Fibroblast of lung (primary cell): ENCODE results near the gene MTFP1. TPM values are rescaled to one million over a fixed set of nuclear protein-coding genes. Genes with fewer than 3 reads are reported as not detected.

Source experiments
- DNase-seq, 2 donors: peaks; one replicate each; pipeline versions ENCODE4 v3.0.0 to v3.0.0-alpha.2; 2010; ENCODE audit warnings: low read depth in 2 of 2
- H2AFZ ChIP-seq: 2 replicates; pipeline ENCODE4 v1.5.1; 2012; ENCODE audit warnings: low read length, control low read depth, inconsistent platforms
- H3K27ac ChIP-seq: 2 replicates; pipeline ENCODE4 v1.5.1; 2011; ENCODE audit warnings: low read length, control low read depth; ENCODE audit not compliant: insufficient read depth
- H3K27me3 ChIP-seq: 2 replicates; pipeline ENCODE4 v1.5.1; 2011; ENCODE audit warnings: mild to moderate bottlenecking, low read length; ENCODE audit not compliant: control insufficient read depth, insufficient read depth
- H3K36me3 ChIP-seq: 2 replicates; pipeline ENCODE4 v1.5.1; 2011; ENCODE audit warnings: low read length; ENCODE audit not compliant: control insufficient read depth, insufficient read depth
- H3K4me1 ChIP-seq: 2 replicates; pipeline ENCODE4 v1.5.1; 2011; ENCODE audit warnings: low read length; ENCODE audit not compliant: control insufficient read depth, insufficient read depth; ENCODE audit errors: extremely low read depth
- H3K4me2 ChIP-seq: 2 replicates; pipeline ENCODE4 v1.5.1; 2011; ENCODE audit warnings: low read length, control low read depth; ENCODE audit not compliant: insufficient read depth; ENCODE audit errors: extremely low read depth
- H3K4me3 ChIP-seq, 4 experiments: fragments of 200-600 bp in 1 of 4; sonication (generic) in 1 of 4; replicated peaks in 1 of 4; 2 replicates each; pipeline ENCODE4 v1.5.1; 2011 to 2016; ENCODE audit warnings: low read length in 4 of 4, low read depth in 3 of 4, mild to moderate bottlenecking in 3 of 4, control low read depth in 2 of 4, inconsistent platforms in 1 of 4, mixed read lengths in 1 of 4; ENCODE audit not compliant: insufficient read depth in 1 of 4; ENCODE audit errors: control extremely low read depth in 1 of 4
- H3K79me2 ChIP-seq: 2 replicates; pipeline ENCODE4 v1.5.1; 2012; ENCODE audit warnings: mild to moderate bottlenecking, low read length, inconsistent platforms; ENCODE audit not compliant: control insufficient read depth, insufficient read depth
- H3K9ac ChIP-seq: 2 replicates; pipeline ENCODE4 v1.5.1; 2011; ENCODE audit warnings: mild to moderate bottlenecking, low read length, control low read depth; ENCODE audit not compliant: insufficient read depth
- H3K9me3 ChIP-seq: 2 replicates; pipeline ENCODE4 v1.5.1; 2012; ENCODE audit warnings: low read depth, low read length; ENCODE audit not compliant: control insufficient read depth, insufficient read depth
- H4K20me1 ChIP-seq: 2 replicates; pipeline ENCODE4 v1.5.1; 2011; ENCODE audit warnings: low read length; ENCODE audit not compliant: control insufficient read depth, insufficient read depth; ENCODE audit errors: extremely low read depth
- CTCF ChIP-seq, 2 donors: IDR thresholded peaks in 1 of 2; conservative IDR thresholded peaks in 1 of 2; 1 replicate in 1 of 2; 2 replicates in 1 of 2; pipeline ENCODE4 v1.5.1; 2011 to 2012; ENCODE audit warnings: low read length in 2 of 2, control low read depth in 1 of 2, inconsistent platforms in 1 of 2, low read depth in 1 of 2, mild to moderate bottlenecking in 1 of 2
- EZH2 ChIP-seq: IDR thresholded peaks from 2 replicates; pipeline ENCODE4 v1.5.1; 2012; ENCODE audit warnings: low read length, control low read depth, mild to moderate bottlenecking; ENCODE audit errors: missing control alignments
- polyA minus RNA-seq: library from RNA; depleted of rRNA, polyadenylated mRNA; stranded (reverse); fragments of >200 nt; gene quantifications from 2 replicates; pipeline ENCODE4 v1.2.3, GENCODE V29; 2011; ENCODE audit warnings: low replicate concordance
- polyA plus RNA-seq, 2 donors: library from polyadenylated mRNA; depleted of rRNA in 1 of 2; stranded (reverse) in 1 of 2; unstranded in 1 of 2; fragments of >200 nt; gene quantifications; 2 replicates each; pipeline ENCODE4 v1.2.1, GENCODE V29; 2011 to 2012; ENCODE audit warnings: missing spikeins in 1 of 2
- total RNA-seq: library from RNA; depleted of rRNA; stranded (reverse); fragments of >200 nt; gene quantifications from 2 replicates; pipeline ENCODE4 v1.2.1, GENCODE V29; 2014

MTFP1 gene
- total RNA-seq (2.5 and 4.6 TPM in 2 replicates), polyA plus RNA-seq (3.8 and 5.8 TPM in 2 replicates), polyA minus RNA-seq (1.1 and 8.5 TPM in 2 replicates)
- 4.8 and 9.4 TPM in 2 replicates for polyA plus RNA-seq (2012)

- Histone ChIP-seq H3K36me3 (no peaks in the 10 kb centered on the region), H3K4me1 (peaks cover 32% of the 10 kb centered on the region), H3K79me2 (no peaks in the 10 kb centered on the region), H3K4me3 (peak within 1 kb of the TSS; percentile 58 to 73 (median 63)), H3K27ac (peak within 1 kb of the TSS; percentile 93), H4K20me1 (no peaks in the 10 kb centered on the region), H3K27me3 (no peaks in the 10 kb centered on the region), H3K9ac (peak within 1 kb of the TSS; percentile 69), H3K4me2 (peak within 1 kb of the TSS; percentile 67), H3K9me3 (no peaks in the 10 kb centered on the region), H2AFZ (peak within 1 kb of the TSS; percentile 39)
- peak; percentile 63 to 67 for DNase-seq
- TF ChIP-seq EZH2 (no peak), CTCF (conservative IDR thresholded peaks at IDR 0.05 in 1 of 2, IDR thresholded peaks at IDR 0.05 in 1 of 2; ENCODE audit: low read depth in 1 of 2, low read length in 2 of 2) (no peak)
Measured at GRCh38 chr22:30425616-30426387, at the start of gene MTFP1. Gene MTFP1 (plus strand): TSS chr22:30425768. CDS start chr22:30425880, 112 bp downstream.

- TF ChIP-seq CTCF (conservative IDR thresholded peaks at IDR 0.05 in 1 of 2, IDR thresholded peaks at IDR 0.05 in 1 of 2; ENCODE audit: low read depth in 1 of 2, low read length in 2 of 2) (no peak), EZH2 (no peak)
- no peaks in the 10 kb centered on the region for H3K4me1 ChIP-seq
- H3K4me3 ChIP-seq: no peak overlapping the region
- H3K27me3 ChIP-seq: no peaks in the 10 kb centered on the region
- H2AFZ ChIP-seq: no peak overlapping the region
- no peaks in the 10 kb centered on the region for H3K9me3 ChIP-seq
- H3K4me2 ChIP-seq: no peak overlapping the region
- no peak overlapping the region for H3K9ac ChIP-seq
- H3K79me2 ChIP-seq: no peaks in the 10 kb centered on the region
- DNase-seq: no peak
- H4K20me1 ChIP-seq: no peaks in the 10 kb centered on the region
- H3K27ac ChIP-seq: no peak overlapping the region
- H3K36me3 ChIP-seq: peaks cover 10% of the 10 kb centered on the region
Measured at GRCh38 chr22:30380011-30380410, 45.6 kb upstream of the MTFP1 start.

GRCh38 chr22:30381264-30381663 lies 44.3 kb upstream of the MTFP1 start:
- no peaks in the 10 kb centered on the region for H3K4me1 ChIP-seq
- H3K79me2 ChIP-seq: no peaks in the 10 kb centered on the region
- no peak overlapping the region for H2AFZ ChIP-seq
- no peak for DNase-seq
- H3K9ac ChIP-seq: no peak overlapping the region
- no peaks in the 10 kb centered on the region for H3K9me3 ChIP-seq
- no peak overlapping the region for H3K27ac ChIP-seq
- H3K4me3 ChIP-seq: no peak overlapping the region
- H3K4me2 ChIP-seq: no peak overlapping the region
- peaks cover 10% of the 10 kb centered on the region for H3K36me3 ChIP-seq
- H3K27me3 ChIP-seq: no peaks in the 10 kb centered on the region
- TF ChIP-seq EZH2: no peak
- TF ChIP-seq CTCF (conservative IDR thresholded peaks at IDR 0.05 in 1 of 2, IDR thresholded peaks at IDR 0.05 in 1 of 2; ENCODE audit: low read depth in 1 of 2, low read length in 2 of 2): no peak
- no peaks in the 10 kb centered on the region for H4K20me1 ChIP-seq
